Spleen (tissue), 11 donors: Measurements from ENCODE around the gene MGAT4B. TPM values are rescaled to one million over a fixed set of nuclear protein-coding genes. Genes with fewer than 3 reads are reported as not detected.

Experiments used
- DNase-seq: peaks from one replicate; pipeline ENCODE4 v3.0.0-alpha.2; 2020
- H3K27ac ChIP-seq, 8 donors: fragments of 200-600 bp; sonication (generic) in 7 of 8; 1 replicate in 4 of 8; 2 replicates in 4 of 8; pipeline versions ENCODE4 v1.5.0 to v1.8.0; 2016 to 2021; ENCODE audit warnings: inconsistent platforms in 4 of 8, mild to moderate bottlenecking in 4 of 8, moderate library complexity in 1 of 8
- H3K27me3 ChIP-seq, 7 donors: fragments of 200-600 bp; sonication (generic) in 6 of 7; replicated peaks in 1 of 7; 1 replicate in 4 of 7; 2 replicates in 3 of 7; pipeline versions ENCODE4 v1.5.0 to v1.8.0; 2016 to 2021; ENCODE audit warnings: inconsistent platforms in 3 of 7, mild to moderate bottlenecking in 1 of 7
- H3K36me3 ChIP-seq, 6 donors: fragments of 200-600 bp; sonication (generic) in 5 of 6; 1 replicate in 4 of 6; 2 replicates in 2 of 6; pipeline versions ENCODE4 v1.5.0 to v1.8.0; 2016 to 2021; ENCODE audit warnings: inconsistent platforms in 2 of 6
- H3K4me1 ChIP-seq, 6 donors: fragments of 200-600 bp; sonication (generic) in 5 of 6; 1 replicate in 3 of 6; 2 replicates in 3 of 6; pipeline versions ENCODE4 v1.5.0 to v1.8.0; 2016 to 2021; ENCODE audit warnings: inconsistent platforms in 3 of 6
- H3K4me3 ChIP-seq, 8 donors: fragments of 200-600 bp; sonication (generic) in 7 of 8; 1 replicate in 4 of 8; 2 replicates in 4 of 8; pipeline versions ENCODE4 v1.5.0 to v1.8.0; 2016 to 2021; ENCODE audit warnings: inconsistent platforms in 4 of 8, mild to moderate bottlenecking in 4 of 8, moderate library complexity in 2 of 8
- H3K9me3 ChIP-seq, 8 donors: fragments of 200-600 bp; sonication (generic) in 7 of 8; 1 replicate in 4 of 8; 2 replicates in 4 of 8; pipeline versions ENCODE4 v1.5.0 to v1.8.0; 2016 to 2021; ENCODE audit warnings: inconsistent platforms in 4 of 8
- CTCF ChIP-seq, 11 experiments: fragments of 200-600 bp in 7 of 11; fragments of 450-650 bp in 4 of 11; sonication (generic) in 4 of 11; IDR thresholded peaks in 8 of 11; conservative IDR thresholded peaks in 3 of 11; 1 replicate in 7 of 11; 2 replicates in 4 of 11; pipeline versions ENCODE4 v1.4.0 to v1.8.0; 2016 to 2021; ENCODE audit warnings: antibody characterized with exemption in 11 of 11, inconsistent platforms in 4 of 11, mild to moderate bottlenecking in 1 of 11
- POLR2A ChIP-seq, 3 donors: fragments of 450-650 bp; IDR thresholded peaks; one replicate each; pipeline ENCODE4 v1.5.1; 2017; ENCODE audit warnings: antibody characterized with exemption in 3 of 3, mild to moderate bottlenecking in 1 of 3
- POLR2AphosphoS5 ChIP-seq, 3 donors: sonication (generic); formaldehyde crosslinking; IDR thresholded peaks; one replicate each; pipeline ENCODE4 v1.5.1; 2017; ENCODE audit warnings: antibody characterized with exemption in 3 of 3
- WGBS, 5 donors: extraction: QIAGEN DNeasy Blood & Tissue Kit in 3 of 5; methylation state at CpG; one replicate each; pipeline versions ENCODE4 v1.1.5 to v1.1.7; 2013 to 2018; 5-methylcytosine and 5-hydroxymethylcytosine counted together
- intact Hi-C: fragments of 100-400 bp; cut with DNase I; formaldehyde crosslinking; loops from one replicate; pipeline ENCODE4 v1.15.0; 2023; ENCODE audit warnings: low total_unique reads
- polyA plus RNA-seq, 3 donors: library from polyadenylated mRNA; stranded (reverse); fragments of 200-250 nt; gene quantifications; one replicate each; pipeline ENCODE4 v1.2.1, GENCODE V29; 2013
- total RNA-seq, 7 donors: library from RNA; depleted of rRNA in 3 of 7; stranded (reverse); fragments of >200 nt in 3 of 7; fragmentation: NEBNext Ultra II Directional in 4 of 7; extraction: Animal tissue kit (Norgen Biotek cat#: 25700) in 4 of 7; gene quantifications; one replicate each; pipeline versions ENCODE4 v1.1.0 to v1.2.1, GENCODE V29; 2016 to 2021
- donor health status: healthy with polysubstance abuse.
- donor health status: DM: no; HTN: no; CAD: no; lungs with moderate emphysema.
- donor health status: DM: no; HTN: no; CAD: no.
- donor health status: Bipolar disorder and iron deficiency.
- donor health status: healthy.
- donor health status: DM: no; HTN: no; CAD: no.
- donor health status: DM: yes; HTN: yes; CAD: no.

MGAT4B gene
- total and polyA plus RNA-seq, 10 donors = 34.9 to 117 (median 79.2) TPM

- peak overlapping the region in 4 of 8 donors; percentile 46 to 100 (median 50) for H3K27ac ChIP-seq
- 81 to 91% (median 85%) methylated on average over 8 of the region's 8 CpGs for WGBS, 5 donors
These were observed 10.8 kb upstream of the MGAT4B start for GRCh38 chr5:179817470-179817840.

GRCh38 chr5:179816796-179817469 is 10.3 kb upstream of the MGAT4B start:
- 2 to 12% (median 3%) methylated on average over 30 to 72 of the region's 72 CpGs for WGBS, 5 donors
- Histone ChIP-seq H3K36me3 (peaks cover 0 to 28% (median 0%) of the 10 kb centered on the region in 6 donors), H3K9me3 (no peaks in the 10 kb centered on the region), H3K4me3 (peak overlapping the region; percentile 3 to 67 (median 32)), H3K27me3 (peaks cover 0 to 12% (median 0%) of the 10 kb centered on the region in 7 donors), H3K27ac (peak overlapping the region in 3 of 8 donors; percentile 46 to 51 (median 50)), H3K4me1 (peaks cover 31 to 50% (median 46%) of the 10 kb centered on the region in 6 donors)
- DNase-seq = peak; percentile 89
- intact Hi-C loops = no loop called here
- TF ChIP-seq POLR2AphosphoS5 (IDR thresholded peaks at IDR 0.05) (peak in 2 of 3 donors; percentile 23 to 39), CTCF (IDR thresholded peaks at IDR 0.05 in 8 of 11, conservative IDR thresholded peaks at IDR 0.05 in 3 of 11) (no peak)

More at GRCh38 chr5:179817470-179817840, 10.8 kb upstream of the MGAT4B start:
- peak; percentile 78 for DNase-seq
- H3K4me3 ChIP-seq = peak overlapping the region in 6 of 8 donors; percentile 28 to 67 (median 38)
- peaks cover 36 to 55% (median 51%) of the 10 kb centered on the region in 6 donors for H3K4me1 ChIP-seq
- intact Hi-C loops = no loop called here
- peaks cover 0 to 28% (median under 1%) of the 10 kb centered on the region in 6 donors for H3K36me3 ChIP-seq
- TF ChIP-seq POLR2A (IDR thresholded peaks at IDR 0.05) (no peak), POLR2AphosphoS5 (IDR thresholded peaks at IDR 0.05) (no peak), CTCF (IDR thresholded peaks at IDR 0.05 in 8 of 11, conservative IDR thresholded peaks at IDR 0.05 in 3 of 11) (no peak)
- peaks cover 0 to 12% (median 0%) of the 10 kb centered on the region in 7 donors for H3K27me3 ChIP-seq
- H3K9me3 ChIP-seq = no peaks in the 10 kb centered on the region

GRCh38 chr5:179816401-179816795 is 9.7 kb upstream of the MGAT4B start:
- Histone ChIP-seq H3K4me3 (peak overlapping the region in 7 of 8 donors; percentile 22 to 67 (median 33)), H3K4me1 (peaks cover 29 to 46% (median 43%) of the 10 kb centered on the region in 6 donors), H3K27me3 (peaks cover 0 to 12% (median 0%) of the 10 kb centered on the region in 7 donors), H3K36me3 (peaks cover 0 to 33% (median 0%) of the 10 kb centered on the region in 6 donors), H3K27ac (peak overlapping the region in 1 of 8 donors; percentile 51), H3K9me3 (no peaks in the 10 kb centered on the region)
- WGBS, 5 donors = 60 to 71% (median 63%) methylated on average over 23 of the region's 23 CpGs
- intact Hi-C loops = no loop called here
- peak; percentile 77 for DNase-seq
- no peak for TF ChIP-seq POLR2A (IDR thresholded peaks at IDR 0.05)
- no peak for TF ChIP-seq POLR2AphosphoS5 (IDR thresholded peaks at IDR 0.05)
- TF ChIP-seq CTCF (IDR thresholded peaks at IDR 0.05 in 8 of 11, conservative IDR thresholded peaks at IDR 0.05 in 3 of 11) = no peak

- WGBS, 5 donors = 94 to 97% (median 95%) methylated on average over 21 of the region's 21 CpGs
- Histone ChIP-seq H3K9me3 (no peaks in the 10 kb centered on the region), H3K4me3 (no peak overlapping the region), H3K27me3 (peaks cover 0 to 12% (median 0%) of the 10 kb centered on the region in 7 donors), H3K4me1 (peaks cover 29 to 46% (median 43%) of the 10 kb centered on the region in 6 donors), H3K36me3 (peaks cover 0 to 33% (median 0%) of the 10 kb centered on the region in 6 donors), H3K27ac (no peak overlapping the region)
- DNase-seq = no peak
- intact Hi-C loops = no loop called here
- TF ChIP-seq POLR2AphosphoS5 (IDR thresholded peaks at IDR 0.05) (no peak), CTCF (IDR thresholded peaks at IDR 0.05 in 8 of 11, conservative IDR thresholded peaks at IDR 0.05 in 3 of 11) (no peak), POLR2A (IDR thresholded peaks at IDR 0.05) (no peak)
These were observed 9.0 kb upstream of the MGAT4B start for GRCh38 chr5:179815491-179816249.
